HS-27A (cell line): ENCODE data around the gene EPHB4.

Experiments used
- DNase-seq: peaks from one replicate; pipeline ENCODE4 v3.0.0-alpha.2; 2012; ENCODE audit warnings: low read depth, missing footprints

EPHB4 gene

GRCh38 chr7:100854146-100854895, 27.0 kb upstream of the EPHB4 start:
- no peak for DNase-seq

GRCh38 chr7:100852048-100852872, 24.9 kb upstream of the EPHB4 start, which contains the start of gene SLC12A9:
Gene SLC12A9 (plus strand): TSS chr7:100852713. CDS start chr7:100854198, 1,485 bp downstream.
- no peak for DNase-seq

- DNase-seq = no peak
Observed at GRCh38 chr7:100847360-100847759, 20.0 kb upstream of the EPHB4 start.

- no peak for DNase-seq
Observed at GRCh38 chr7:100840470-100841100, 13.3 kb upstream of the EPHB4 start.

GRCh38 chr7:100839361-100839760, 12.0 kb upstream of the EPHB4 start:
- DNase-seq = no peak

DNA sequence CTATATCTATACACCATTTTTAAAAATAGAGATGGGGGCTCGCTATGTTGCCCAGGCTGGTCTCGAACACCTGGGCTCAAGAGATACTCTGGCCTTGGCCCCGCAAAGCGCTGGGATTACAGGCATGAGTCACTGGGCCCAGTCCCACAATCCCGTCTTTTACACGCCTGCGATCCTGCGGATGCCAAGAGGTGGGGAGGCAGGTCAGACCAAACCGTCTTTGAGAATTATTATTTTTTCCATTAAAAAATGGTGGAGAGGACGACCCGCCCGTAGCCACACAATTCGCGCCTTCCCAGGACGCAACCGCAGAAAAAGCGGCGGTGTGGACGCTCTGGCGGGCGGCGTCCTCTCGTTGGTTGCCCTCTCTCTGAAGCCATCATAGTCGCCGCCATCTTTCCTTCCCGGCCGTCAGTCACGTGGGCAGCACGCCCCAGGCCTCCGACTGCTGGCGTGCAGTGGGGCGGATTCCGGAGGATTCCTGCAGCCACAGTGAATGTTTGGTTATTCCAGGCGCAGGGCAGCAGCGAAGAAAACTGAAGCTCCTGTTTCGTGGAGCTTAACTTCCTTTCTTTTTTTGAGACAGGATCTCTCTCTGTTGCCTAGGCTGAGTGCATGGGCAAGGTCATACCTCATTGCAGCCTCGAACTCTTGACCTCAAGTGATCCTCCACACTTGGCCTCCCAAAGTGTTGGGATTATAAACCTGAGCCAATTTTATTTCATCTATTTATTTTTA, 9.9 kb upstream of the EPHB4 start:
- no peak for DNase-seq

- DNase-seq = no peak
Observed at GRCh38 chr7:100836812-100837098, 9.4 kb upstream of the EPHB4 start.

DNA sequence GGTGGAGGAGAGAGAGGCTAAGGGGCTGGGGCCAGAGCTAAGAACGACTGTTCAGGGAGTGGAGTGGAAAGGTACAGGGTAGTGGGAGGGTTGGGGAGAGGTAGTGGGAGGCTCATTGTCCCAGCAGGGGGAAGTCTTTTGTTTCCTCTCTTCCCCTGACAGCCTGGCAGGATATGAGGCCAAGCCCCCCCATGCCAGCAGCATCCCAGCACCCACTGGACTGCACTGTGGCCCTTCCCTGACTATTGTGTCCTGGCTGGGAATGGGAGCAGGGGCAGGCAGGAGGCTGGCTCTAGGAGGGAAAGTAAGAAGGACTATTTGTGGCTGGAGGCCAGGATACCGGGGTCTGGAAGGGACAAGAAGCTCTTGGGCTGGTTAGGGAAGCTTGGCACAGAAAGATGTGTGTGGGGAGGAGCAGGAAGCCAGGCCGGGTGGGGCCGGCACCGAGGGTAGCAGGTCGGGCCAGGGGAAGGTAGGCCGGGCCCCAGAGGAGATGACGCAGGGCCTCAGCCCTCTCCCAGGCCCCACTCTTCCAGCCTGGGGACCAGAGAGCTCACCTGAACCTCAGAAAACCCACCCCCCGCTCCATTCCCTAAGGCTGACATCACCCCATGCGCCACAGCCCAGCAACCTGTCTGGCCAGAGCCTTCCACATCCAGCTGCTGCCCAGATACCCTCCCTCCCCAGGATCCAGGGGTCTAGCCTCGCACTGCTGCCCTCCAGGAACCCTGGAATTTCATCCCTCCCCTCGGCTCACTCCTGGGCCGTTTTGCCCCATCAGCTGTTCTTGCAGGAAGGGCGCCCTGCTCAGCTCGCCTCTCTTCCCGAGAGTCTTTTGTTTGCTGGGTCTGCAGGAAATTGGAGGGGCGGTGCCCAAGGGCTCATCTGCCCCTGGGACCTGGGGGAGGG, 8.8 kb upstream of the EPHB4 start:
- DNase-seq = no peak

GRCh38 chr7:100832281-100832633, 4.9 kb upstream of the EPHB4 start:
- DNase-seq = no peak

DNA sequence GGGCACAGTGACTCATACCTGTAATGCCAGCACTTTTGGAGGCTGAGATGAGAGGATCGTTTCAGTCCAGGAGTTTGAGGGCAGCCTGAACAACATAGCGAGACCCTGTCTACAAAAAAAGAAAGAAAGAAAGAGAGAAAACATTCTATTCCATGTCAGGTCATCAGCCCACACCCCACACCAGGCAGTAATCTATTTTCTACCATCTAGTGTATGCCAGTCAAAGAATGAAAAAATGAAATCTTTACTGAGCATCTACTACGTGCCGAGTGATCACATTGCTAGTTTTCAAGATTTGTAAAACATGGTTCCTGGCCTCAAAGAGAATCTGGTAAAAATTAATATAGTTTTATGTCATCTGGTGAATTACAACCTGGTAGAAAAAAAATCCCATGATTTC, 3.1 kb upstream of the EPHB4 start:
- no peak for DNase-seq

GRCh38 chr7:100829150-100829716, 1.9 kb upstream of the EPHB4 start:
- no peak for DNase-seq

- DNase-seq = no peak
Observed at GRCh38 chr7:100826514-100827329, 601 bp downstream of the EPHB4 start.

DNA sequence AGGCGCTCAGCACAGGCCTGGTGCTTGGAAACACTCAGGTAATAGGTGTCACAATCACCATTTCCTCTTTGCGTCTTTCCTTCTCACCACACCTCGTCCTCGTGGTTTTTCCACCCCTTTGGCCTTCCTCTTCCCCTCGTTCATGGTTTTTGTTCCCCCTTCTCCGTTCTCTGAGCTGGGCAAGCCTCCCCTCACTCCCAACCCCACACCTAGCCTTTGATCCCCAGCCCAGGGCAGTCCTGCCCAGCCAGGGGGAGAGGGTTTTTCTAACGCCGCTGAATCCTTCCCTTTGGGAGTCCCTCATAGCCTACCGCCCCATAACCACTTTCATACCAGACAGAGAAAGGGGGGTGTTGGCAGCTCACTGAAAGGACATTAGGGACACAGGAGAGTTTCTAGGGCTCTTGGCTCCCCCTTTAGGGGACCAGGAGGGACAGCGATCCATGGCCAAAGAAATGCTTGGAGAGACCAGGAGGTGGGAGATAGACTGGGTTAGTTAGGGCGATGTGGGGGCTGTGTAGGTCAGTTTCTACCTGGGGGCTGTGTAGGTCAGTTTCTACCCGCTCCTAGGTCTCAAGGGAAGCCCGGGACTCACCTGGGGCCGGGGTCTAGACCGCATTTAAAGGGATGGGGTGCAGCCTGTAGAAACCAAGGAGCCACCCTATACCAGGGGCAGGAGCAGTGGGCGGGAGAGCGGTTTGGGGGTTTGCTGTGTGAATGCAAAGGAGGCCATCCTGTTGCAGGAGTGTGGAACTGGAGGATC, 1.4 kb downstream of the EPHB4 start:
- no peak for DNase-seq

DNA sequence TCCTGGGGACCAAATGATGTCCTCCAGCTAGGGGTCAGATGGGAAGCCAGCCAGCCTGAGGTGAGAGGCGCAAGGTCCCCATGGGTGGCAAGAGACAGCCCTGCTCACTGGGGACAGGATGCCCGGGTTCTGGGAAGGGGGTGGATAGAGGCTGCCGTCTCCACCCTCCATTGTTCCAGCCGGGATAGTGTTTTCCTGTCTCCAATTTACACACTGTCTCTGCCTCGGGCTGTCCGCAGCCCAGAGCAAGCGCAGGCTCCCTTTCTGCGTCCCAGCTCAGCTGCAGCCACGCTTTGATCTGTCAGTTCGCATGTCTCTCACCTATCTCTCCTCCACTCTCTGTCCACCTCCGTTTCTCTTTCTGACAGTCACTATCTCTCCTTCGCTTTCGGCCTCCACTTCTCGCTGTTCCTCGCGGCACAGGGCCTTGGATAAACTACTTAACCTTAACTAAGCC, 2.1 kb downstream of the EPHB4 start:
- no peak for DNase-seq

GRCh38 chr7:100824499-100825214, 2.7 kb downstream of the EPHB4 start:
- no peak for DNase-seq

DNA sequence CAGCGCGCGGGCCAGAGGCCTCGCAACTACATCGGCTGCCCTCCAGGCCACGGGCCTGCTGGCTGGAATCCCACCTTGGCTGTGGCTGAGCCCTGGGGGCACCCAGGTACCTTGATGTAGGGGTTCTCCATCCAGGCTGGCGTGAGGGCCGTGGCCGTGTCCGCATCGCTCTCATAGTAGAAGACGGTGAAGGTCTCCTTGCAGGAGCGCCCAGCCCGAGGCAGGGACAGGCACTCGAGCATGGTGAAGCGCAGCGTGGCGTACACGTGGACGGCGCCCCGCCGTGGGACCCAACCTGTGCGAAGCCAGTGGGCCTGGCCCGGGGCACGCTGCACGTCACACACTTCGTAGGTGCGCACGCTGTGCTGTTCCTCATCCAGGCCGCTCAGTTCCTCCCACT, 3.8 kb downstream of the EPHB4 start:
- DNase-seq = no peak

GRCh38 chr7:100823140-100823525, 4.2 kb downstream of the EPHB4 start:
- DNase-seq = no peak

GRCh38 chr7:100822236-100823139, 4.8 kb downstream of the EPHB4 start:
- DNase-seq = no peak
